RKO (cell line): ENCODE measurements around the gene NHEJ1.
A peak's percentile ranks its signal among the peaks of the same experiment; 100 is the strongest.

Experiments used
- DNase-seq: peaks from one replicate; pipeline ENCODE4 v3.0.0-alpha.2; 2016; ENCODE audit warnings: low spot score

The NHEJ1 gene

DNA sequence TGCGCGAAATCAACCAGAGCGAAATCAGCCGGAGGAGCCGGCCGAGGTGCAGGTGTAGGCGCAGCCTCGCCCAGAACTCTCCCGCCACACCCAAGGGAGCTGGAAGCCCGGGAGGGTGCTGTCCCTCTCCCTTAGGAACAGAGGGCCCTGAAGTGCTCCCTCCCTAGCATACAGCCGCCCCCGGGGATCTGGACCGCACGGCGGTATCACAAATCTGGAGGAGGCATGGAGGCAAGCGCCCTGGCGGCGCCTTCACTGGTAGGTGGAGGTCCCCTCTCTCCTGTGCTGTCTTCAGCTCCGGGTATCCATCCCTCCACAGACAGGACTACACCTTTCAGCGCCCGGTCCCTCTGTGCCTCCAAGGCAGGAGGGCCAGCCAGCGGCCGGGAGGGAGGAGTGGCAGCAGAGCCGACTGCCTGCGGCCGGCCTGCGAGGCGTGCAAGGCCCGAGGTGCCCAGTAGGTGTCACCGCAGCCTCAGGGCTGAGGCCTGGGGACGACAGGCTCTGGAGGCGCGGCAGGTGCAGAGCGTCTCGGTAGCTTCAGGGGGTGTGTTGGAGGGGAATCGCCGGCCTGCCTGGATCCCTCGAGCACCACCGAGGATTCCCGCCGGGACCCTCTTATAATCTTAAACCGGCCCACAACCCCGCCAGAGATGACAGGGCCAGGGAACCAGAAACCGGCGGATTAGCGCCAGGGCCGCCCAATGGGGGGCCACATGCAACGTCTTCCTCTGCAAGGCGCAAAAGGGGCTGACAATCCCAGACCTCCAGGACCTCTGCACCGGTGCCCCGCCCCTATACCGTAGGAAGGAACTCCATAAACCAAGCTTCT, 102.7 kb downstream of the NHEJ1 start:
- no peak for DNase-seq

DNA sequence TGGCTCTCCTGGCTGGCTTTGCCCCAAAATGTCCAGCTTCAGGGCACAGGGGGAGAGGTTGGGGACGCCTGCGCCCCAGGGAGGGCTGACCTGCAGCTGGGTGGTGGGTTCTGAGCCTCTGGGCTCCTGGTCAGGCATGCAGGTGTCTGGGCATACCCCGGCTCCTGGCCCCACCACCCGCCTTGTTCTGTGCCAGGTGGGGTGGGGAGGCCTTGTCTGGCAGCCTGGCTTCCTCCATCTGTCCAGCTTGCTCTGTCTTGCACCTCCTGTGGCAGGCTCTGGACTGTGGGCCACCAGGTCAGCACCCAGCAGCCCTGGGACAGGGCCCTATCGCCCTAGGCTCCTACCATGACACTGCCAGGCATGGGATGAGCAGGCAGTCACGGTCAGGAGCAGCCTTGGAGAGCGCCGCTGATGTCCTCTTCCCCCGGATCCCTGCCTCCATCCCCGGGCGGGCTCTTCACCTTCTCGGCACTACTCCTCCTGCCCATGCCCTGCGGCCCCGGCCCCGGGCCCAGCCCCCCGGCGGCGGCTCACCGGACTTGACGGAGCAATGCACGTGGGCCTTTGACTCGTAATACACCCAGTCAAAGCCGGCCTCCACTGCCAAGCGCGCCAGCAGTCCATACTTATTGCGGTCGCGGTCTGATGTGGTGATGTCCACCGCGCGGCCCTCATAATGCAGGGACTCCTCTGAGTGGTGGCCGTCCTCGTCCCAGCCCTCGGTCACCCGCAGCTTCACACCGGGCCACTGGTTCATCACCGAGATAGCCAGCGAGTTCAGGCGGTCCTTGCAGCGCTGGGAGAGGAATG, 103.5 kb downstream of the NHEJ1 start:
- DNase-seq, result no peak

DNA sequence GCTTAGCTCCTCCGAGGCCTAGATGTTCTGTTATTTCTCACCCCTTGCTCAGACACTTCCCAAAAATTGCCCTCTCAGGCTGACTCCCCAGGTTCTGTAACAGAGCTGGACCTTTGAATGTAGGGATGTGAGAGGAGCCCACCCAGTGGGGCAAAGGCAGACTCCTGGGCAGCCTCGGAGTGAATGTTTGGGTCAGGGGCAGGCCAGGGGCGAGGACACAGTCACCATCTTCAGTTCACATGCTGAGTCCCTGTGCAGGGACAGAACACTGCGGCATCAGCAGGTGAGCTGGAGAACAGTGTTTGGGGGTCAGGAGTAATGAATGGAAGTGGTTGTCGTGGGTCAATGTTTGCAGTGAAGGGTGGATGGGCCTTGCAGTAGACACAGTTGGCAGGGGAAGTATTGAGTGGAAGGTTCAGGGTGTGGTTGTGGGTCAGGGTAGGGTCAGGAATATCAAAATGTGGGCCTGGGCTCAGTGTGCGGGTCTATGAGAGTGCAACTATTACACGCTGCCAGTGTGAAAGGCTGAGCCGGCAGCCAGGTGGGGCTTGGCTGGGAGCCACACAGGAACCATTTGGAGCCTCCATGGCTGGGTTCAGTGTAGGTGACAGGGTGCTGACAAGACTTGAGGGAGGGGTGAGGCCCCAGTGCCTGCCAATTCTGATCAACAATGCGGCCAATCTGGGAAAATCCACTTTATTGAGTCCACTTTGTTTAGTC, 104.3 kb downstream of the NHEJ1 start:
- no peak for DNase-seq

DNA sequence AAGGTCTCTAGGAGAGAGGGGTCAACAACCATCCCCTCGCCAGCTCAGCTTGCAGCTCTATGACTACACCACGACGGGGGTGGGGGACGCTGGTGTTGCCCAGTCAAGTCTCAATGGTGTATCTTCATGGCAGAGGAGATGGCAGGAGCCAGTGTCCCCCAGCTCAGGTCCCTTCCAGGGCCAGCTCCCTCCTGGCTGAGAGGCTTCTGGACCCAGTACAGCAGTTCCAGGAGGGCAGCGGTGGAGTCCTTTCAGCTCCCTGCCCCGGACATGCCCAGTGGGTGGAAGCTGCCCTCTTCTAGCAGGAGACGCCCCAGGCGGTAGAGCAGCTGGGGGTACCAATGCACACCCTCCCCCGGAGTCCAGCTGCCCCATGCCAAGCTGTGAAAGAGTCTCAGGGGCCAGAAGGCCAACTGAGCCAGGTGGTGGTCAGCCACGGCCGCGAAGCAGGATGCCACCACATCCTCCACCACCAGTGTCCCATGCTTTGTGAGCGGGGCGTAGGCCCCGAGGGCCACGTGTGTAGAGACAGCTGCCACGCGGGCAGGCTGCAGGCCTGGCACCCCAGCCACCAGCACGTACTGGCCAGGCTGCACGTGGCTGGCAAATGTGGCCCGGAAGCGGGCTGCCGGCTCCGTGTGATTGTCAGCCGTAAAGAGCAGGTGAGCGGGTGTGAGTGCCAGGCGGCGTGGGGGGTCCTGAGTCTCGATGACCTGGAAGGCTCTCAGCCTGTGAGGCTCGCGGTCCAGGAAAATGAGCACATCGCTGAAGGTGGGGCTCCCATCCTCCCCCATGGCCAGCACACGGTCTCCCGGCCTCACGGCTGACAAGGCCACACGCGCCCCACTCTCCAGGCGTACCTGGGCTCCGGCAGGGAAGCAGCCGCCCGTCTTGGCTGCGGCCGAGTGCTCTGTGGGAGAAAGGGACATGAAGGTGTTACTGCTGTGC, 105.4 kb downstream of the NHEJ1 start:
- no peak for DNase-seq

DNA sequence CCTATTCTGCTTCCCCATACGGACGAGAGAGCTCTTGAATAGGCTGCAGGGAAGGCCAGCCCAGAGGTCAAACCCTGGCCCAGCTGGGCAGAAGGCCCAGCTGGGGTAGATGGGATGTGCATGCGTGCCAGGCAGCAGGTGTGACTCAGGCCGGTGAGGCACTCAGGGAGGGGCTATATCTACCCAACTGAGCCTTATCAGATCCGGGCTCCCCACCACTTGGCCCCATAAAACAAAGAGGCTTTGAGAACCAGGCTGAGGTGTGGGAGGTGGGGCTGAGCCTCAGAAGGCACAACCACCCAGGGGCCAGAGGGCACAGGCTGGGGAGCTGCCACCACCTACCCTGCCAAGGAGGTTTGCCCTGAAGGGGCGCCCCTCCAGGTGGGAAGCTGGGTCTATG, 111.3 kb downstream of the NHEJ1 start:
- no peak for DNase-seq

DNA sequence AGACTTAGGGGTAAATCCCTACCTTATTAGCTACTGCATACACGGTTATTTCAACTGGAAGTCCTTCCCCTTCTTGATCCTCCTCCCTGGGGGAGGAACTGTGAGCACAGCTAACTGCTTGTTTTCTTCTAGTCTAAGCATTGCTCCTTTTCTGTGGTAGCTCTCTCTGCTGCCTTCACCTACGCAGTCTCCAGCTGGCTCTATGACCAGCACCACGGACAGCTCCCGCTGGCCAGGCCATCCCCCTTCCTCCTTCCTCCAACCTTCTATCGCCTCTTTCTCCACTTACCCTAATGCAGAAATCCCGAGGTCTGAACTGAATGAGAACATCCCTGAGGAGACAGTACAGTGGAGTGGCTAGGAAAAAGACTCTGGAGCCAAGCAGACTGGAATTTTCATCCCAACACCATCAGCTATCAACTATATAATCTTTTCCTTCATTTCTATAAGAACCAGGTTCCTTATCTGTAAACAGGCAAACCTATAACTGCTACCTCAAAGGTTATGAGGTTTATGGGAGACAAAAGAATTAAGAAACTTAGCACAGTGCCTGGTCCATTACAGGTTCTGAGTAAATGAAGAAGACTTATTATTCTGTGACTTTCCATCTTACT, 114.6 kb downstream of the NHEJ1 start:
- DNase-seq, result peak; percentile 40

DNA sequence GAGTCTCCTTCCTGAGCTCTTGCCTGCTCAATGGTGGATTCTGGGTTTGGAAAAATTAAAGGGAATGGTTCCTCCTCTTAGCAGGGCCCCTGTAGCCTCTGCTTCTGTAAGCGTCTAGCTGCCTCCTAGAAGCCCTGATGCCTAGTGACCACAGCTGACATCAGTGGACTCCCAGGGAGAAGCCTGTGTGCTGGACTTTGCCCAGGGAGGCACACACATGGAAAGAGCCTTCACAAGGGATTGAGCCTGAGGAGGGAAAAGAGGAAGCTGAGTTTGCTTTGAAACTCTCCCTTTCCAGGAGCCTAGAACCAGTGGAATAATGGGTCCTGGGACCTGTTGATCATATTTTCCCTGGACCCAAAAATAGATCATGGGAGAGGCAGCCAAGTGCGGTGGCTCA, 117.9 kb downstream of the NHEJ1 start:
- DNase-seq, result no peak

DNA sequence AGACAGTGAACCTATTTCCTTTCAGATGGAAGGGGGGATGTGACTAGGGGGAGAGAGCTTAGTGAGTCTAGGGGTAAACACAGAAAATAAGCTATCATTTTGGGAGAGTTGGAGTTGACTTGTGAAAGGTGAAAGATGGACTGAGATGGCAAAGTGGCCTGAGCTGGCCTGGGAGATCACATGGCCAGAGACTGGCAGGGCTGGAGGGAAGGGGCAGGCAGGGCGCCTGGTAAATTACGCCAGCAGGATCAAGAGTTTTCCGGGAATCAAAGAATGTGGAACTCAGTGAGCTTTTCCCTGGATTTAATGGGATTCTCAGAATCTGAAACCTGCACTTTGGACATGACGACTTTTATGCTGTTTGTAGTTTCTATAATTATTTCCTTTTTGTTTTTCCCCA, 118.5 kb downstream of the NHEJ1 start:
- DNase-seq, result no peak

DNA sequence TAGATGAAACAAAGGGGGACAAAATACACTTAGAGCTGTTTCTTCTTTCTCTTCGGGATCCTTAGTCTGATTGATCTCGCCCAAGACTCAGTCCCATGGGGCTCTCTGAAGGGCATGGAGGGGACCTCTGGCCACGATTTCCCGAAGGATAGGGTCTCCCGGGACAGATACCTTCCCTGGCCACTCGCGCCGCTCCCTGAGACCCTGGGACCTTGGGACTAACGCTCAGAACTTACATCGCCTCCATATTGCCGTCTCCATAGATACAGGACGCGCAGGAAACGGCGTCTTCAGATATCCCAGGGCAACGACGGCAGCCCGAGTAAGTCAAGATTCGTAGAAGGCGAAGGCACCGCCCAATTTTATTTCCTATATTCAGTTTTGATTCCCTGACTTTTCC, 119.4 kb downstream of the NHEJ1 start, which contains the start of gene CFAP65:
CFAP65 (minus strand) TSS at position 265 of the 400 bp plus-strand sequence. CDS start 2,468 bp downstream, outside the sequence.
- DNase-seq, result no peak

DNA sequence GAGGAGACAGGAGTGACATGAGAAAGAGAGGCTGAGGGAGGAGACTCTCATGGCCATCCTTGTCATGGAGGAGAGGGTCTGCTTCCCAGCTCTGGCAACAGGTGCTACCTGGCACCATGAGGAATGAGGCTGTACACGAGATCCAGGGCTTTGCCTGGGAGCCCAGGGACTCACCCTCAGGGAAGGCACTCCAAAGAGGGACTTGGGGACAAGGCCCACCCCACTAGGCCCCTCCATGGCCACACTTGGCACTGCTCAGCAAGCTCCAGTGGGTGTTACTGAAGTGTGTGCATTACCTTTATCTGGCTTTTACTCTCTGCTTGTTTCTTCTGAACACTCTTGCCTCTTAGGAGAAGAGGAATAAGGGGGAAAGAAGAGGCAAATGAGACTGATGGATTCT, 122.0 kb downstream of the NHEJ1 start:
- no peak for DNase-seq

DNA sequence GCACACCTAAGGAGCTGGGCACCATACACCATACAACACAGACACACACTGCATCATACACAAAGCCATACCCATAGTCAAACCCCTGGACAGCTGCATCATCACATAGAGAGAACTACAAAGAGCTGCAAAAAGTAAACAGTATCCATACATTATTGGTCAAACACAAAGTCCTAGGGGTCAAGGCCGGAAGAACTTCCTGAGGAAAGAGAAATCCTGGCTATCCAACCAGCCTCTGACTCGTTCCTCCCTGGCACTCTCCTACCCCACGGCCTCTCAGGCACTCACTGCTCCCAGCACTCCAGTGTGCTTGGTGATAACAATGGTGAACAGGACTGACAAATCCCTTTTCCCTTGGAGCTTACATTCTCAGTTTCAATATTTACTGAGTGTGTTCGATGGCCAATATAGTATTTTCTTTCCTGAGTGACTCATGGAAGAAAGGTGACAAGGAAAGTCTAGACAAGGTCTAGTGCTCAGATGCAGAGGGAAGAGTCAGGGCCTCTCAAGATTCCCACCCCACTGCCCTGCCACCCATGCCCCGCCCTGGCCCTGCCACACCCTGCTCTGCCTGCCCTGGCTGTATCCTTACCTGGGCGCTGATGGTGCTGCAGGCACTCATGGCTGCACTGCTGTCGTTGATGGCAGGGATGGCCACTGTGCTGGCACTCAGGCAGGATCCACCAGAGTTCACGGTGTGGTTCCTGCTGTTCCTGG, 122.7 kb downstream of the NHEJ1 start:
- no peak for DNase-seq

DNA sequence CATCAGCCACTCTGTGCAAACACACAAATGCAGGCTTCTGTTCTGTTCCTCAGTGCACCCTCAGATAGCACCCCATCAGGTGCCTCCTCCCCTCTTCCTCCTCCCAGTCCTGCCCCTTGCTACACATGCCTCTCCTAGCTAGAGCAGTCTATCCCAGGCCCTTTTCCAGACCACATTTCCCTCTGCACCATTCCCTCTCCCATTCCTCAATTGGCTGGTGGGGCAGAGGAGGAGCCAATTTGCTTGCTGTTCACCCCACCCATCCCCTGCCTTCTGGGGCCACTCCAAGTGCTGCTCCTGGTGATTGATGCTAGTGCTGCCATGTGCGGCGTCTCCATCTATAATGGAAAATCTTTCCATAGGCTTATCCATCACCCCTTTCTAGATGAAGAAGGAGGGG, 124.7 kb downstream of the NHEJ1 start:
- no peak for DNase-seq

DNA sequence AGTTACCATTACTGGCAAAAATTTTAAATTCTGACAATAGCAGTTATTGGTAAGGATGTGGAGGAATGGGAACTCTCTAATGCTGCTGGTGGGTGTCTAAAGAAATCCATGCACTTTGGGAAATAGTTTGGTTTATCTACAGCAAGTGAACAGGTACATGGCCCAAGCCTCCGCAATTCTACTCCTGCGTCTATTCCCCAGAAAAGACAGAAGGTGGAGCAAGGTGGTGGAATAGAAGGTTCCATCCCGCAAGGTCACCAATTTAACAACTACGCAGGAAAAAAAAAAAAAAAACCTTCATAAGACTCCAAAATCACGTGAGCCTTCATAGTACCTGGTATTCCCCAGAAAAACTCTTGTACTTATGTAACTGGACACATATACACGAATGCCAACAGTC, 125.8 kb downstream of the NHEJ1 start:
- DNase-seq, result no peak

DNA sequence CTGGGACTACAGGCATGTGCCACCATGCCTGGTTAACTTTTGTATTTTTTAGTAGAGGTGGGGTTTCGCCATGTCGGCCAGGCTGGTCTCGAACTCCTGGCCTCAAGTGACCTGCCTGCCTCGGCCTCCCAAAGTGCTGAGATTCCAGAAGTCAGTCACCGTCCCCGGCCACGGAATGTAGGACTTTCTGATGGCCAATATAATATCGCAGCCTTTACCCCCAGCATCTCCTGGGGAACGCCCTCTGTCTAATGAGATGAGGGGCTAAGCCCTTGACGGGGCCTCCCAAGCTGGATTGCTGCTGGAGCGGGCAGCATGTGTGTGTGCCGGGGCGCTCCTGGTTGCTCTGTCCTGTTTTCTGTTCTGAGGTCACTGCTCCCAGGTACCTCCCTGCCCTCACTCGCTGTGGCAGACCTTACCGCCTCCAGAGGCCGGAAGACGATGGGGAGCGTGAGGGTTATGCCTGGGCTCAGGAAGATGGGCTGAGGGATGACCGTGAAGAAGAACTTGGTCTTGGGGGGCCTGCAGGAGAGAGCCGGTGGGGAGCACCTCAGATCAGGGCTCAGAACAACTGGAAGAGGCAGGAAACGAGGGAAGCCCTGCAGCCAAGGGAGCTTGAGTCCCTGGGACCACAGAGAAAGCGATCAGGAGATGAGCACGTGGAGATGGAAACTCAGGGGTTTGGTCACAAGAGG, 128.4 kb downstream of the NHEJ1 start:
- DNase-seq, result no peak

DNA sequence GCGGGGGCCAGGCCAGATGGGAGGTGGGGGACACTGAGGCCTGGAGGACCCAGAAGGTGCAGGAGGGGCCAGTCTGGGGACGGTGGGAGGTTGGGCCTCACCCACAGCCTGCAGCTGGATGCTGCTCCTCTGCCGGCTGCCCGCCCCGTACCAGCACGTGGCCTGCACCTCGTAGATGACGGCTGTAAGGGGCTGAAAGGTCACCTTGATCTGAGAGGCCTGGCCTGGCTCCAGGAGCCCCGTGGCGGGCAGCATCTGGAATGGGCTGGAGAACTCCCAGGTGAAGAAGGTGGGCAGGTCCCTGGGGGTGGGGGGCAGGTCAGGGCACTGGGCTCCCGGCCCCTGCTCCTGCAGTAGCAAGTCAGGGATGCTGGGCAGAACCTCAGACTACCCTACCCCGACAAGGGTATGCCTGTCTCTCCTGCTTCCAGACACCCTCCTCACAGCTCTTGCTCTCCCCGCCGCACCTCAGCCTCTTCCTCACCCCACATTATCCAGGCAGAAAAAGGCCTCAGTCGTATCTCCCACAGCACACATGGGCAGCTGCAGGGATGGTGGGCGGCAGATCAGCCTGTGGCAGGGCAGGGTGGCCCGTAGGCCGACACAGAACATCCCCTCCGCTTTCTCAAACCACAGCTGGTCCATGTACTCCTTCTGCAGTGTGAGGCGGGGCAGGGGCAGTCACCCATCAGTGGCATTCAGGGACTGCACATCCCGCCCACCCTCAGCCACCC, 129.4 kb downstream of the NHEJ1 start:
- DNase-seq, result no peak

DNA sequence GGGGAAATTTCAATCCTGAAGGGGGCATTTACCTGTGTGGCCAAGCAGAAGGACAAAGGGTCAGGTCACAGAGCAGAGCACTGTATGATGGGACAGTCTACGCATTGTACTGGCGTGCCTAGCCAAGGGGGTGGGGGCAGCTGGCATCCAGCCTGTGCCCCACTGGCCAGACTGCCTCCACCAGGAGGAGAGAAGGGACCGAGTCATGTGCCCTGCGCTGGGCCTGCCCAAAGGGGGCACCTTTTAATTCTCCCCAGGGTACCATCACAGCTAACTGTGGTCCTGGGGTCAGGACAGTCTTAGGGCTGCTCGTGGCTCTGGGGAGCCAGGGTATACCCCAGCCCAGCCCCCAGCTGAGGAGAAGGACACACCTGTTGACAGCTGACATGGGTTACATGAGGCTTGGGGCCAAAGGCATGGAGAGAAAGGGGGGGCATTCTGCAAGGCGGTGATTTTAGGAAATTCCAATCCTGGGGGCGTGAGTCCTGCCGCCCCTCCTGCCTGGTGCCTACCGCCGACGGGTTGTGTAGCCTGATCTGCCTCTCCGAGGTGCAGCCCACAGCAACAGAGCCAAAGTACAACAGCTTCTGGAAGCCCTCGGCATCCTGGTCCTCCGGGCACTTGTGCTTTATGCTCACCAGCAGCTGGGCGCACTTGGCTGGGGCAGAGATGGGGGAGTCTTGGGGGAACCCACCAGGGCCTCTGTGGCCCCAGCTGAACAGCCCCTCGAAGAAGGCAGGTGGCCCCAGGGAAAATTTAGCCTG, 130.3 kb downstream of the NHEJ1 start:
- DNase-seq, result no peak

DNA sequence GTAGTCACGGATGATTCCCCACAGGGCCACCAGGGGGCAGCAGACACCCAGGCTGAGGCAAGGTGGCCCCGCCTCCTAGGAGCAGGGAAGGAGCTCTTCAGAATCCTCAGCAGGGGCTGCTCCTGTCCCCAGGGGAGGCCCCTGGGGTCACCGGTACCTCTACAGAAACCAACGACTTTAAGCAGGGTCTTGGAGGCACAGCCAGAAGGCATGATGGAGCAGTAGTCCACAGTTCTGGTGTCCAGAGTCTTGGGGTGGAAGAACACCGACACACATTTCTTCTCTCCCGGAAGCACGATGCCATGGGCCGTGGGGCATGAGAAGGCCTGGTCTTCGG, 130.8 kb downstream of the NHEJ1 start:
- DNase-seq, result peak; percentile 73
